ENCODE results near the gene PTGER1. TPM values are rescaled to one million over a fixed set of nuclear protein-coding genes. Genes with fewer than 3 reads are reported as not detected.

Gene PTGER1
- total and polyA plus RNA-seq, 2 of the 8 experiments (the other 6 are each of a cell fraction or from before 2014, with no cell fraction given) = 0.20 to 0.41 TPM

DNA sequence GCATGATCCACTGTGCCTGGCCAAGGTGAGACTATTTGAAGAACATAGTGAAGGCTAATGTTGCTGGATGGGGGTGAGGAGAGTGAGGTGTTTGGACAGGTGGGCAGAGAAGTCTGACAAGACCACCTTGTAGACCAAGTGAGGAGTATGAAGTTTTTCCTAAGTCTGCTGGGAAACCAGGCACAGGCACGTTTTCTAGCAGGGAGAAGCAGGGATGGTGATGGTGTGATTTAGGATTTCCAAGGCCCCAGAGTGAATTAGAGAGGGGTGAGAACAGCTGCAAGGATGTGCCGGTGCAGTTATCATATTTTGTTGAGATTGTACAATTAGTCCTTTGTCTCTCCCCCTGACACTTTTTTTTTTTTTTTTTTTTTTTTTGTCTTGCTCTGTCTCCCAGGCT is 47.7 kb downstream of the PTGER1 start:
- CTCF ChIA-PET (ENCODE audit: partially characterized antibody) = interaction anchor here (0.8 to 4.3 kb wide), 5 partner anchors 10 to 53 kb away, joined by 3 to 14 read pairs (median 6); no protein-coding TSS in a partner anchor
- no peak for FAIRE-seq
- TF ChIP-seq EP300 (IDR thresholded peaks at IDR 0.05; ENCODE audit: borderline replicate concordance in 1 of 2, low read depth in 2 of 2, low read length in 2 of 2) (no peak), RFX5 (IDR thresholded peaks at IDR 0.05; ENCODE audit: borderline replicate concordance, low read depth, low read length) (no peak), SP1 (IDR thresholded peaks at IDR 0.05; ENCODE audit: low read depth, low read length) (no peak), MAFK (IDR thresholded peaks at IDR 0.05; ENCODE audit: low read depth, low read length) (no peak), RAD21 (IDR thresholded peaks at IDR 0.05 in 1 of 2, conservative IDR thresholded peaks at IDR 0.05 in 1 of 2; ENCODE audit: low read depth in 2 of 2, low read length in 2 of 2) (no peak), JUND (IDR thresholded peaks at IDR 0.05; ENCODE audit: low read length) (no peak), GTF2F1 (IDR thresholded peaks at IDR 0.05; ENCODE audit: borderline replicate concordance, low read depth, low read length) (no peak), TEAD4 (IDR thresholded peaks at IDR 0.05; ENCODE audit: low read depth, low read length) (no peak), KDM1A (IDR thresholded peaks at IDR 0.05; ENCODE audit: borderline replicate concordance, low read length) (no peak), BCL11A (IDR thresholded peaks at IDR 0.05; ENCODE audit: low read depth in 2 of 2, low read length in 2 of 2) (no peak), SIX5 (IDR thresholded peaks at IDR 0.05; ENCODE audit: low read depth, low read length) (no peak), CBX5 (IDR thresholded peaks at IDR 0.05; ENCODE audit: low read depth, low read length) (no peak), CHD2 (IDR thresholded peaks at IDR 0.05; ENCODE audit: low read length) (no peak), CHD1 (IDR thresholded peaks at IDR 0.05; ENCODE audit: low read depth, low read length) (no peak)
- TF ChIP-seq, protein P1, sequence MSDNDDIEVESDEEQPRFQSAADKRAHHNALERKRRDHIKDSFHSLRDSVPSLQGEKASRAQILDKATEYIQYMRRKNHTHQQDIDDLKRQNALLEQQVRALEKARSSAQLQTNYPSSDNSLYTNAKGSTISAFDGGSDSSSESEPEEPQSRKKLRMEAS (IDR thresholded peaks at IDR 0.05) = no peak

More for the DNA sequence above, 47.7 kb downstream of the PTGER1 start:
- no peaks in the 10 kb centered on the region for H3K79me2 ChIP-seq (ENCODE audit: control insufficient read depth in 1 of 2, insufficient read depth in 2 of 2, low read length in 2 of 2)
- no peak for DNase-seq (ENCODE audit: low read depth in 1 of 2, low spot score in 2 of 2)
- WGBS, 2 experiments (ENCODE audit: extremely low coverage in 1 of 2, insufficient coverage in 1 of 2, insufficient read length in 1 of 2, insufficient replicate concordance in 2 of 2, low coverage in 1 of 2, low lambda C conversion rate in 2 of 2, missing lambda C conversion rate in 1 of 2) = 84% methylated on average over 2 of the region's 2 CpGs; no CpG with 5 or more reads in 1 of the 2 experiments
- H2AK5ac ChIP-seq (ENCODE audit: low read depth, low read length) = peak overlapping the region; percentile 66; the same call in 1 of the 2 replicates
- no peak overlapping the region for H2BK12ac ChIP-seq (ENCODE audit: low read depth, low read length)
- H4K20me1 ChIP-seq (replicated peaks in 1 of 2; ENCODE audit: control insufficient read depth in 1 of 2, insufficient read depth in 2 of 2, low read length in 2 of 2) = no peaks in the 10 kb centered on the region
- H3K79me1 ChIP-seq (ENCODE audit: low read depth, low read length) = no peaks in the 10 kb centered on the region
- H4K91ac ChIP-seq (replicated peaks; ENCODE audit: insufficient read length, low read length) = no peak overlapping the region
- H3K56ac ChIP-seq (replicated peaks; ENCODE audit: insufficient read length, low read depth, low read length) = no peak overlapping the region
- H3K27me3 ChIP-seq (replicated peaks in 1 of 4; ENCODE audit: control insufficient read depth in 3 of 4, extremely low read depth in 1 of 4, insufficient read depth in 3 of 4, low read length in 3 of 4) = no peaks in the 10 kb centered on the region; a peak in 1 of 7 replicates
- no peak overlapping the region for H3K27ac ChIP-seq (ENCODE audit: low read depth, low read length)
- H3K4me1 ChIP-seq (replicated peaks in 1 of 4; ENCODE audit: control insufficient read depth in 3 of 4, insufficient read depth in 4 of 4, low read length in 3 of 4) = peaks cover 0 to 3% (median 0%) of the 10 kb centered on the region in 4 experiments; a peak in 2 of 7 replicates
- H3K4me3 ChIP-seq (ENCODE audit: extremely low read depth in 1 of 4, insufficient read depth in 2 of 4, low read depth in 3 of 4, low read length in 4 of 4) = no peak overlapping the region
- H2BK15ac ChIP-seq (ENCODE audit: low read length) = no peak overlapping the region
- no peak overlapping the region for H2BK120ac ChIP-seq (replicated peaks; ENCODE audit: low read depth, low read length)
- POLR2A ChIA-PET (ENCODE audit: partially characterized antibody) = interaction anchor here (1.1 kb wide), 2 partner anchors 21 to 48 kb away, joined by 3 to 4 read pairs; partner anchors contain the start of gene PTGER1
- H3K18ac ChIP-seq (ENCODE audit: extremely low read depth, low read length) = no peak overlapping the region
- no peaks in the 10 kb centered on the region for H3K23me2 ChIP-seq (ENCODE audit: low read depth, low read length)
- no peak overlapping the region for H2BK5ac ChIP-seq (ENCODE audit: low read depth, low read length)
- H2BK20ac ChIP-seq (ENCODE audit: low read length) = no peak overlapping the region
- H3K23ac ChIP-seq (ENCODE audit: insufficient read length) = no peak overlapping the region
- H3K9ac ChIP-seq (replicated peaks in 1 of 4; ENCODE audit: extremely low read depth in 1 of 4, low read depth in 3 of 4, low read length in 3 of 4) = no peak overlapping the region
- no peaks in the 10 kb centered on the region for H3K9me3 ChIP-seq (ENCODE audit: insufficient read depth in 2 of 2, low read depth in 1 of 2, low read length in 1 of 2)
- no peak overlapping the region for H3K4ac ChIP-seq (replicated peaks; ENCODE audit: insufficient read length, low read depth, low read length)
- H4K8ac ChIP-seq (ENCODE audit: extremely low read depth, insufficient read depth, low read length) = no peak overlapping the region
- no peak overlapping the region for H3K4me2 ChIP-seq (ENCODE audit: insufficient read depth in 1 of 2, low read depth in 2 of 2, low read length in 2 of 2)
- H2AFZ ChIP-seq (ENCODE audit: low read length) = no peak overlapping the region
- H3K14ac ChIP-seq (ENCODE audit: insufficient read length) = no peak overlapping the region
- H3K36me3 ChIP-seq (ENCODE audit: control insufficient read depth in 2 of 4, insufficient read depth in 4 of 4, low read length in 3 of 4) = no peaks in the 10 kb centered on the region
- no peak overlapping the region for H4K5ac ChIP-seq (ENCODE audit: insufficient read length, low read depth, low read length)
